Hepatocyte (in vitro differentiated cells): ENCODE measurements around the gene MOB2.

ENCODE experiments used
- EZH2phosphoT487 ChIP-seq: fragments of 200-600 bp; sonication (generic); IDR thresholded peaks from one replicate; pipeline ENCODE4 v1.6.1; 2018; ENCODE audit warnings: antibody characterized with exemption, mild to moderate bottlenecking, low read depth, moderate library complexity; ENCODE audit not compliant: unreplicated experiment, severe bottlenecking
- TF ChIP-seq, protein P1 (sequence below): fragments of 200-600 bp; sonication (generic); IDR thresholded peaks from 2 replicates; pipeline ENCODE4 v1.5.1; 2016; ENCODE audit warnings: antibody characterized with exemption, mild to moderate bottlenecking; ENCODE audit not compliant: poor library complexity

DNA sequence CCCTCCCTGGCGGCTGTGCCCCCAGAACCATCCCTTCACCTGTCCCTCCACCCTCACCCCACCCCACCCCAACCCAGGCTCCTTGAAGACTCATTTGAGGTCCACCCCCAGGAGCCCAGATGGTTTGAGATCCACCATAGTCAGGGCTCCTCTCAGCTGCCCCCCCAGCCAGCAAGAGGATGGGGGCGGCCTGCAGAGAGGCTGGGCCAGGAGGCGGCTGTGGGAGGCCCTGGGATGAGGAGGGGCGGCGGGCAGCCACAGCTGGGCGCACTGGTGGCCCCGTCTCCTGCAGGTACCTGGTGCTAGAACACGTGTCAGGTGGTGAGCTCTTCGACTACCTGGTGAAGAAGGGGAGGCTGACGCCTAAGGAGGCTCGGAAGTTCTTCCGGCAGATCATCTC lies 46.1 kb downstream of the MOB2 start:
- TF ChIP-seq, protein P1, sequence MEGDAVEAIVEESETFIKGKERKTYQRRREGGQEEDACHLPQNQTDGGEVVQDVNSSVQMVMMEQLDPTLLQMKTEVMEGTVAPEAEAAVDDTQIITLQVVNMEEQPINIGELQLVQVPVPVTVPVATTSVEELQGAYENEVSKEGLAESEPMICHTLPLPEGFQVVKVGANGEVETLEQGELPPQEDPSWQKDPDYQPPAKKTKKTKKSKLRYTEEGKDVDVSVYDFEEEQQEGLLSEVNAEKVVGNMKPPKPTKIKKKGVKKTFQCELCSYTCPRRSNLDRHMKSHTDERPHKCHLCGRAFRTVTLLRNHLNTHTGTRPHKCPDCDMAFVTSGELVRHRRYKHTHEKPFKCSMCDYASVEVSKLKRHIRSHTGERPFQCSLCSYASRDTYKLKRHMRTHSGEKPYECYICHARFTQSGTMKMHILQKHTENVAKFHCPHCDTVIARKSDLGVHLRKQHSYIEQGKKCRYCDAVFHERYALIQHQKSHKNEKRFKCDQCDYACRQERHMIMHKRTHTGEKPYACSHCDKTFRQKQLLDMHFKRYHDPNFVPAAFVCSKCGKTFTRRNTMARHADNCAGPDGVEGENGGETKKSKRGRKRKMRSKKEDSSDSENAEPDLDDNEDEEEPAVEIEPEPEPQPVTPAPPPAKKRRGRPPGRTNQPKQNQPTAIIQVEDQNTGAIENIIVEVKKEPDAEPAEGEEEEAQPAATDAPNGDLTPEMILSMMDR = no peak
- TF ChIP-seq EZH2phosphoT487 = no peak
